Transverse colon (tissue), 4 donors: ENCODE data around the gene ULK4. TPM values are rescaled to one million over a fixed set of nuclear protein-coding genes. Genes with fewer than 3 reads are reported as not detected.

Experiments used
- DNase-seq: peaks from one replicate; pipeline ENCODE4 v3.0.0-alpha.2; 2019
- H3K27ac ChIP-seq, 4 donors: fragments of 200-600 bp; sonication (generic); 2 replicates each; pipeline ENCODE4 v1.5.1; 2016 to 2018; ENCODE audit warnings: inconsistent platforms in 4 of 4
- H3K27me3 ChIP-seq: fragments of 200-600 bp; sonication (generic); 2 replicates; pipeline ENCODE4 v1.5.1; 2017; ENCODE audit warnings: inconsistent platforms
- H3K36me3 ChIP-seq, 4 donors: fragments of 200-600 bp; sonication (generic); 2 replicates each; pipeline ENCODE4 v1.5.1; 2017 to 2019; ENCODE audit warnings: inconsistent platforms in 4 of 4
- H3K4me1 ChIP-seq, 4 donors: fragments of 200-600 bp; sonication (generic); 2 replicates each; pipeline ENCODE4 v1.5.1; 2017 to 2020; ENCODE audit warnings: inconsistent platforms in 4 of 4
- H3K4me3 ChIP-seq, 4 donors: fragments of 200-600 bp; sonication (generic); 1 replicate in 1 of 4; 2 replicates in 3 of 4; pipeline versions ENCODE4 v1.5.1 to v1.6.1; 2017 to 2019; ENCODE audit warnings: inconsistent platforms in 4 of 4
- H3K9me3 ChIP-seq, 2 donors: fragments of 200-600 bp; sonication (generic); 2 replicates each; pipeline ENCODE4 v1.5.1; 2017 to 2019; ENCODE audit warnings: inconsistent platforms in 2 of 2
- CTCF ChIP-seq, 5 experiments: fragments of 200-600 bp in 3 of 5; fragments of 450-650 bp in 2 of 5; sonication (generic) in 3 of 5; IDR thresholded peaks; 1 replicate in 2 of 5; 2 replicates in 3 of 5; pipeline ENCODE4 v1.5.1; 2016 to 2017; ENCODE audit warnings: antibody characterized with exemption in 5 of 5, inconsistent platforms in 3 of 5, mild to moderate bottlenecking in 2 of 5, moderate library complexity in 1 of 5
- EP300 ChIP-seq: sonication (generic); formaldehyde crosslinking; IDR thresholded peaks from one replicate; pipeline ENCODE4 v1.6.1; 2017; ENCODE audit warnings: antibody characterized with exemption, low read depth
- POLR2A ChIP-seq: fragments of 450-650 bp; IDR thresholded peaks from one replicate; pipeline ENCODE4 v1.6.1; 2016; ENCODE audit warnings: antibody characterized with exemption, mild to moderate bottlenecking, moderate library complexity
- POLR2AphosphoS5 ChIP-seq, 3 donors: sonication (generic); formaldehyde crosslinking; IDR thresholded peaks; one replicate each; pipeline ENCODE4 v1.6.1; 2016; ENCODE audit warnings: antibody characterized with exemption in 3 of 3
- WGBS, 2 donors: methylation state at CpG; one replicate each; pipeline ENCODE4 v1.1.5; 2018; ENCODE audit warnings: low coverage in 1 of 2; 5-methylcytosine and 5-hydroxymethylcytosine counted together
- in situ Hi-C, 4 donors: fragments of 200-750 bp; cut with MboI; loops; one replicate each; pipeline versions ENCODE4 v1.15.0 to v1.15.1; 2017; ENCODE audit warnings: low sequenced_read_pairs in 3 of 4, low pct_ligation_motif_present in 1 of 4, low pct_unique_long_range_greater_than_20kb in 1 of 4
- intact Hi-C: fragments of 100-400 bp; cut with DNase I; formaldehyde crosslinking; loops from one replicate; pipeline ENCODE4 v1.15.1; 2023; ENCODE audit warnings: low total_unique reads
- total RNA-seq, 4 donors: library from RNA; depleted of rRNA; stranded (reverse); fragments of >200 nt; gene quantifications; one replicate each; pipeline ENCODE4 v1.1.0, GENCODE V29; 2016

The ULK4 gene
- total RNA-seq, 4 donors from 2014 or later: 4.1 to 19.2 (median 11.7) TPM

- Histone ChIP-seq H3K36me3 (no peaks in the 10 kb centered on the region), H3K4me1 (no peaks in the 10 kb centered on the region), H3K9me3 (no peaks in the 10 kb centered on the region), H3K27me3 (no peaks in the 10 kb centered on the region), H3K27ac (no peak overlapping the region), H3K4me3 (no peak overlapping the region)
- TF ChIP-seq EP300 (no peak), POLR2AphosphoS5 (IDR thresholded peaks at IDR 0.05) (no peak), CTCF (IDR thresholded peaks at IDR 0.05) (no peak), POLR2A (no peak)
- no peak for DNase-seq
- whole genome bisulfite sequencing, 2 donors: 76% methylated on average over 2 of the region's 2 CpGs; no CpG with 5 or more reads in 1 of the 2 donors
- intact Hi-C loops (no loop called here), in situ Hi-C loops (no loop called here)
These were observed 361.3 kb downstream of the ULK4 start for GRCh38 chr3:41600616-41601015.

- H3K27ac ChIP-seq: peak overlapping the region in 1 of 4 donors; percentile 45
- no peaks in the 10 kb centered on the region for H3K4me1 ChIP-seq
- TF ChIP-seq POLR2A (no peak), POLR2AphosphoS5 (IDR thresholded peaks at IDR 0.05) (no peak), EP300 (no peak)
- H3K4me3 ChIP-seq: no peak overlapping the region
- intact Hi-C loops: no loop called here
- no peaks in the 10 kb centered on the region for H3K9me3 ChIP-seq
- DNase-seq: no peak
- H3K36me3 ChIP-seq: no peaks in the 10 kb centered on the region
- in situ Hi-C loops: no loop called here
- no peaks in the 10 kb centered on the region for H3K27me3 ChIP-seq
- 36 to 78% methylated on average over 1 of the region's 1 CpG for WGBS, 2 donors
These were observed 362.8 kb downstream of the ULK4 start for GRCh38 chr3:41599127-41599484.

- Histone ChIP-seq H3K27ac (peak overlapping the region in 1 of 4 donors; percentile 54), H3K4me1 (no peaks in the 10 kb centered on the region), H3K27me3 (no peaks in the 10 kb centered on the region), H3K9me3 (no peaks in the 10 kb centered on the region), H3K36me3 (no peaks in the 10 kb centered on the region), H3K4me3 (no peak overlapping the region)
- WGBS, 2 donors: 72 to 76% methylated on average over 8 of the region's 8 CpGs
- intact Hi-C loops: no loop called here
- TF ChIP-seq POLR2AphosphoS5 (IDR thresholded peaks at IDR 0.05): peak in 1 of 3 donors; percentile 6
- no peak for TF ChIP-seq CTCF (IDR thresholded peaks at IDR 0.05)
- TF ChIP-seq POLR2A: no peak
- TF ChIP-seq EP300: no peak
- in situ Hi-C loops: no loop called here
- no peak for DNase-seq
These were observed 363.3 kb downstream of the ULK4 start for GRCh38 chr3:41598402-41599126.

GRCh38 chr3:41593774-41594173 lies 368.1 kb downstream of the ULK4 start:
- H3K4me3 ChIP-seq: no peak overlapping the region
- in situ Hi-C loops (no loop called here), intact Hi-C loops (no loop called here)
- H3K27me3 ChIP-seq: no peaks in the 10 kb centered on the region
- no peaks in the 10 kb centered on the region for H3K36me3 ChIP-seq
- TF ChIP-seq POLR2AphosphoS5 (IDR thresholded peaks at IDR 0.05): no peak
- TF ChIP-seq EP300: no peak
- no peak for TF ChIP-seq POLR2A
- no peak for TF ChIP-seq CTCF (IDR thresholded peaks at IDR 0.05)
- H3K4me1 ChIP-seq: no peaks in the 10 kb centered on the region
- H3K27ac ChIP-seq: no peak overlapping the region
- DNase-seq: no peak
- 79 to 91% methylated on average over 4 to 5 of the region's 5 CpGs for WGBS, 2 donors
- H3K9me3 ChIP-seq: no peaks in the 10 kb centered on the region
